Activated CD8-positive, alpha-beta T cell treated with anti-CD3 and anti-CD28 coated beads for 36 hours (primary cell): Measurements from ENCODE around the gene ACSL3. TPM values are rescaled to one million over a fixed set of nuclear protein-coding genes. Genes with fewer than 3 reads are reported as not detected.

ENCODE experiments used
- ATAC-seq: fragments of 200-7000 bp; cut with Tn5 transposase; one replicate; pipeline ENCODE4 v1.10.0; 2021; ENCODE audit warnings: mild to moderate bottlenecking, moderate library complexity
- CTCF ChIA-PET: fragments of 350-600 bp; sonication (Branson Sonifier 250); formaldehyde crosslinking; loops from one replicate; lab custom pipeline; 2021; ENCODE audit warnings: antibody characterized with exemption; lab: Charles Lee
- POLR2A ChIA-PET: fragments of 350-600 bp; sonication (Branson Sonifier 250); formaldehyde crosslinking; loops from one replicate; lab custom pipeline; 2021; ENCODE audit warnings: antibody characterized with exemption; lab: Charles Lee
- DNase-seq: peaks from one replicate; pipeline ENCODE4 v3.0.0-alpha.2; 2020
- H3K27ac Mint-ChIP-seq: one replicate; pipeline ENCODE4 v1.8.0; 2021; ENCODE audit warnings: mild to moderate bottlenecking, mixed read lengths
- H3K27me3 Mint-ChIP-seq: one replicate; pipeline ENCODE4 v1.8.0; 2021; ENCODE audit warnings: mixed read lengths
- H3K36me3 Mint-ChIP-seq: one replicate; pipeline ENCODE4 v1.8.0; 2021; ENCODE audit warnings: low read depth, mixed read lengths
- H3K4me1 Mint-ChIP-seq: one replicate; pipeline ENCODE4 v1.8.0; 2021; ENCODE audit warnings: low read depth, mixed read lengths
- H3K4me3 Mint-ChIP-seq: one replicate; pipeline ENCODE4 v1.8.0; 2021; ENCODE audit warnings: mild to moderate bottlenecking, moderate library complexity, mixed read lengths
- H3K9me3 Mint-ChIP-seq: one replicate; pipeline ENCODE4 v1.8.0; 2021; ENCODE audit warnings: mixed read lengths
- CTCF ChIP-seq: fragments of 200-600 bp; IDR thresholded peaks from one replicate; pipeline ENCODE4 v1.8.0; 2022; ENCODE audit warnings: antibody characterized with exemption, mild to moderate bottlenecking
- intact Hi-C: fragments of 100-400 bp; cut with micrococcal nuclease; formaldehyde crosslinking; loops from one replicate; pipeline ENCODE4 v1.10.0; 2022
- total RNA-seq, 2 experiments: library from RNA; stranded (reverse); gene quantifications; one replicate each; pipeline ENCODE4 v1.2.3, GENCODE V29; 2021

Gene ACSL3
- total RNA-seq, 2 experiments from 2014 or later: 43.8 to 44.6 TPM

- ChIA-PET POLR2A (no interaction called here), CTCF (interaction anchor here (0.8 to 1.0 kb wide), 2 partner anchors 212 to 230 kb away, joined by 3 to 4 read pairs; no protein-coding TSS in a partner anchor)
- H3K27ac Mint-ChIP-seq: peak overlapping the region; percentile 46
These were observed 59.1 kb downstream of the ACSL3 start for GRCh38 chr2:222919841-222920526.

GRCh38 chr2:222920657-222921186, 59.9 kb downstream of the ACSL3 start:
- CTCF ChIA-PET: no interaction called here
- H3K27ac Mint-ChIP-seq: peak overlapping the region; percentile 3
- TF ChIP-seq CTCF: no peak
- POLR2A ChIA-PET: no interaction called here
- peaks cover 7% of the 10 kb centered on the region for H3K4me1 Mint-ChIP-seq
- peaks cover 30% of the 10 kb centered on the region for H3K36me3 Mint-ChIP-seq
- H3K27me3 Mint-ChIP-seq: no peaks in the 10 kb centered on the region
- intact Hi-C loops: no loop called here
- ATAC-seq: no peak
- H3K9me3 Mint-ChIP-seq: no peaks in the 10 kb centered on the region
- no peak for DNase-seq
- no peak overlapping the region for H3K4me3 Mint-ChIP-seq

More at GRCh38 chr2:222919841-222920526, 59.1 kb downstream of the ACSL3 start:
- intact Hi-C loops: no loop called here
- ATAC-seq (no peak), DNase-seq (no peak)
- Mint-ChIP-seq H3K27me3 (no peaks in the 10 kb centered on the region), H3K4me3 (no peak overlapping the region), H3K9me3 (no peaks in the 10 kb centered on the region), H3K36me3 (peaks cover 26% of the 10 kb centered on the region), H3K4me1 (peaks cover 7% of the 10 kb centered on the region)
- TF ChIP-seq CTCF: no peak

DNA sequence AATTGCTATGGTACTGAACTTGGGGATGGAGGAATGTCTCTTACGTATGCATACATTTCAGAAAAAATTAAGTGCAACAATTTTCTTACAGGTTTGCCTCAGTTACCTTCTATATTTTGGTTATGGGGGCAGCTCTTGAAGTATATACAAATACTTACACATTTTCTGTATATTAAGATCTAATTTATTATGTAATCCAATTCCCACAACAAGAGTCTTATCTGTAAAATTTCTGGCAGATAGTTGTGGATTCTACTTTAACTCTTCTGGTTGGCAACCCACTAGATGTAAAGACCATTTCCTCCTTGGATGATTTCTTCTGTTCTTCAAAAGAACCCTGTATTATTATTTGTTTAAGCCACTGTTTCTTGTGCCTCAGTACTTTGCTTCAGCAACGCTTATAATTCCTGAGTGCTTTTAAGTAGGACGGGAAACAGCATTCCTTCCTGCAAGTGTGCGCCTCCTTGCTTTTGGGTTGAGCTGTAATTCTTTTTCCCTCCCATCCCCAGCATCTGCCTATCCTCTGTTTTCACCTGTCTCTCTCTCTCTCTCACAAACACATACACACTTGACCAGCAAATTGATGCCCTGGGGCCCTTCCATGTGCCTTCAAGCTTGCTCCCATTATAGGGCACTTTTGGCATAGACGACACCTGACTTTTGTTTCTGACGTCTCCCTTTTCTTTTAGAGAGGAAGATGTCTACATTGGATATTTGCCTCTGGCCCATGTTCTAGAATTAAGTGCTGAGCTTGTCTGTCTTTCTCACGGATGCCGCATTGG, 61.4 kb downstream of the ACSL3 start:
- CTCF ChIA-PET: interaction anchor here (1.2 kb wide), 1 partner anchor 17 kb away, joined by 5 read pairs; no protein-coding TSS in a partner anchor

GRCh38 chr2:222926915-222927314, 66.1 kb downstream of the ACSL3 start:
- Mint-ChIP-seq H3K9me3 (no peaks in the 10 kb centered on the region), H3K27ac (no peak overlapping the region), H3K36me3 (peaks cover 39% of the 10 kb centered on the region), H3K27me3 (no peaks in the 10 kb centered on the region), H3K4me3 (no peak overlapping the region), H3K4me1 (no peaks in the 10 kb centered on the region)
- no peak for TF ChIP-seq CTCF
- CTCF ChIA-PET: interaction anchor here (1.1 to 2.3 kb wide), 2 partner anchors 12 to 45 kb away, joined by 3 to 10 read pairs; no protein-coding TSS in a partner anchor
- intact Hi-C loops: no loop called here
- POLR2A ChIA-PET: no interaction called here
- DNase-seq (no peak), ATAC-seq (no peak)

More for the DNA sequence above, 61.4 kb downstream of the ACSL3 start:
- H3K27me3 Mint-ChIP-seq: no peaks in the 10 kb centered on the region
- H3K36me3 Mint-ChIP-seq: peaks cover 36% of the 10 kb centered on the region
- POLR2A ChIA-PET: no interaction called here
- peaks cover 7% of the 10 kb centered on the region for H3K4me1 Mint-ChIP-seq
- ATAC-seq (no peak), DNase-seq (no peak)
- H3K9me3 Mint-ChIP-seq: no peaks in the 10 kb centered on the region
- TF ChIP-seq CTCF: no peak
- intact Hi-C loops: no loop called here
- H3K27ac Mint-ChIP-seq: no peak overlapping the region
- no peak overlapping the region for H3K4me3 Mint-ChIP-seq
